Cerebellar cortex (tissue), 1 donor: ENCODE results near the gene RAB4A.
"Not testable (repeated sequence)": the region's sequence is repeated elsewhere in the genome, so short reads cannot be mapped to it uniquely, and the experiment has no call there.

Experiments used
- DNase-seq: peaks from one replicate; pipeline ENCODE4 v3.0.0-alpha.2; 2015; ENCODE audit warnings: low spot score

The RAB4A gene

DNA sequence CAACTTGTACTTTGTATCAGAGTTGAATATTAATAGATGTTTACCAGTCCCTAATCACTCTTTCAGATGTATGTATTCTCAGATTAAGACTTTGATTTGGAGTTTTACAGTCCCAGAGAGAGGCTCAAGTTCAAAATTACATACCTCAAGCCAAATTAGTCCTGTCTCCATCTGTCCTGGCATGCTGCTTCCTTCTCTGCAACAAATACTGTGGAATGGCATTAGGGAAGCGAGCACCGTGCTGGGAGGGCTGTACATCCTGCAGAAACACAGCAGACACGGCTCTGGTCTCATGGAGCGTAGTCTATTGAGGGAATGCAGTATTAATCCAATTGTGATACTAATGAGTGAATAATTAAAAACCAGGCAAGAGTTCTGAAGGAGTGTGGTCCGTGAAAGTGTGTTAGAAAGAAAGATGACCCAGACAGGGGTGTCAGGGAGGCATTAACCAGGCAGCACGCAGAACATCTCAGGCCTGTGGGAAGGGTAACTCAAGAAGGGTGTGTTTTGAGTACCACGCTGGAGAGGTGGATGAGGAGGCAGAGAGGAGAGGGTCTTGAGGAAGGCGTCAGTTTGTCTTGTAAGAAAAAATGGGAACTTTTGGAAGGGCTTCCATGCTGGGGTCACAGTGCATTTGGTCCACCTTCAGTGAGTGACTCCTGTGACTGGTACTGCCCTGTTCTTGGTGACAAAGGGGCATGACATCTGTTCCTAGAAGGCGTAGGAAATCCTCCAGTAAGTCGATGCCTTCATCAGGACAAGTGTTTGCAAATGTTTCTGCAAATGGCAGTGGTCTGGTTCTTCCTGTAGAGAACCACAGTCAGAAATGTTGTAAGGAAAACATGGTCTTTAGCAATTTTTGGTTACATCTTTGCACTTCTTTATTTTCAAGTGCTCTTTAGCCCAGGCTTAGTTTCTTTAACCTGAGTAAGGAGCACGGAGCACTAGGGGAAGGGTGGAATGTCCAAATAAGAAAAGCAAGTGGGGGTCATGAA lies 1.6 kb downstream of the RAB4A start:
- peak; percentile 88 for DNase-seq

DNA sequence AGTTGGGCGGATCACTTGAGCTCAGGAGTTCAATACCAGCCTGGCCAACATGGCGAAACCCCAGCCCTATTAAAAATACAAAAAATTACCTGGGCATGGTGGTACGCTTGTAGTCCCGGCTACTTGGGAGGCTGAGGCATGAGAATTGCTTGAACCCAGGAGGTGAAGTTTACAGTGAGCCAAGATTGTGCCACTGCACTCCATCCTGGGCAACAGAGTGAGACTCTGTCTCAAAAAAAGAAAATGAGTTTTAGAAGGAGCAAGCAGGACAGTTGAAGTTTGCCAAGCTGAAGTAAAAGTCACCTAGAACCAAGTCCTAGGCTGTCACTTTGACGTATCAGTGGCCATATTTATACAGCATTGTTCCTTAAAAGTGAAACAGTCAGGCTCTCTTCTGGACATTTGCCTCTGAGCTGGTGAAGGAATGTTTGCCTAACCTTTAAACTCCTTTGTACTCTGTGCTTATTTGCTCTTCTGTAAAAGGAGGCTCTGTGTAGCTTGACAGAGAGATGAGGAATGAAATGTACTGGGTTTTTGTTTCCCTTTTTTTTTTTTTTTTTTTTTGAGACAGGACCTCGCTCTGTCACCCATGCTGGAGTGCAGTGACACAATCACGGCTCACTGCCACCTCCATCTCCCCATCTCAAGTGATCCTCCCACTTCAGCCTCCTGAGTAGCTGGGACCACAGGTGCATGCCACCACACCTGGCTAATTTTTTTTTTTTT lies 2.8 kb downstream of the RAB4A start:
- DNase-seq, result no peak

DNA sequence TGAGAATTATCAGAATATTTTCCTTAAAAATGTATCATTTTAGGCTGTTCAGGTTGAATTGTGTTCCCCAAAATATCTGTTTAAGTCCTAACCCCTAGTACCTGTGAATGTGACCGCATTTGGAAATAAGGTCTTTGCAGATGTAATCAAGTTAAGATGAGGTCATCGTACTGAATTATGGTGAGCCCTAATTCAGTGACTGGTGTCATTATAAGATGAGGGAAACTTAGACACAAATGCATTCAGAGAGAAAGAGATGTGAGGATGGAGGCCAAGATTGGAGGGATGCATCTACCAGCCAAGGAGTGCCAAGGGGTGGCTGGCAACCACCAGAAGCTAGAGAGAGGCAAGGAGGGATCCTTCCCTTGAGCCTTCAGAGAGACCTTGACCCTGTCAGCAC lies 4.1 kb downstream of the RAB4A start:
- DNase-seq, result no peak

DNA sequence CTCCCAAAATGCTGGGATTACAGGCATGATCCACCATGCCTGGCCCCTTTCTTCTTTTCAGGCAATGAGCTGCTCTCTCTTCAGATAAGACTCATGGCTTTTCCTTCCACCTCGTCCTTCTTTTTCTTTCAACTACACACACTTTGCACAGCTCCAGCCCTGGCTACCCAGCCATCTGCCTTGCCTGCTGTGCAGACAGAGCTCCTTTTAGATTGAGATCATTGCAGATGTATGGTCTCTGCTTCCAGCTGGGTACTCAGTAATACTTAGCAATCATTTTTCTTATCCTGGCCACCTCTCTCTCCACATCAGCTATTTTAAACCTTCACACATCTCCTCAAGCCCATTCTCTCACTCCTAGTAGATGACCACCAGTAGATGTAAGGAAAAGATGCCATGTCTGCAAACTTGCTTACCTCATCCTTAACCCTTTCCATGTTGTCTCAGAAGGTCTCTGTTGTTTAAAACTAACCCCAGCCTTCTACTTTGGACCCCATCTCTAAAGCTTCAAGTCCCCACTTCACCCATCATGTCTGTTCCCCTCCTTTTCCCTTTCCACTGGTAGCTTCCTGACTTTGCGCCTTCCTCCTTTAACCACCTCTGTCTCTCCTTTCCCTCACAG lies 7.3 kb downstream of the RAB4A start:
- DNase-seq, result no peak

DNA sequence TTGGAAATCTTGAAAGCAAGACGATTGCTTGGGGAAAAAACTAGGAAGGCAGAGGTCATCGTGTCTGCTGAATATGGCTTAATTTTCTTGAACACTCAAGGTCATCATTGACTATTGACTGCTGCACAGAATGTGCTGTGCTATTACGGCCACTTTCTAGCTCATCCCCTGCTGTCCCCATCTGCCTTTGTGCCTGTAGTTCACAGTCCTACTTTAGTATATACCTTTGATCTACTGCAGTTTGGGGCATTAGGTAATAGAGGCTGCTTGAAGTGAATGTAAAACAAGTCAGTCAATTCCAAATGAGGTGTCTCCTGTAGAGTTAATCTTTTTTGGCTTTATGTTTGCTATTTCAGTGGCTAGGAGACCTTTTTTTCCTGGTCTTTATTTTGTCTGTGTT lies 8.3 kb downstream of the RAB4A start:
- DNase-seq, result peak; percentile 57

DNA sequence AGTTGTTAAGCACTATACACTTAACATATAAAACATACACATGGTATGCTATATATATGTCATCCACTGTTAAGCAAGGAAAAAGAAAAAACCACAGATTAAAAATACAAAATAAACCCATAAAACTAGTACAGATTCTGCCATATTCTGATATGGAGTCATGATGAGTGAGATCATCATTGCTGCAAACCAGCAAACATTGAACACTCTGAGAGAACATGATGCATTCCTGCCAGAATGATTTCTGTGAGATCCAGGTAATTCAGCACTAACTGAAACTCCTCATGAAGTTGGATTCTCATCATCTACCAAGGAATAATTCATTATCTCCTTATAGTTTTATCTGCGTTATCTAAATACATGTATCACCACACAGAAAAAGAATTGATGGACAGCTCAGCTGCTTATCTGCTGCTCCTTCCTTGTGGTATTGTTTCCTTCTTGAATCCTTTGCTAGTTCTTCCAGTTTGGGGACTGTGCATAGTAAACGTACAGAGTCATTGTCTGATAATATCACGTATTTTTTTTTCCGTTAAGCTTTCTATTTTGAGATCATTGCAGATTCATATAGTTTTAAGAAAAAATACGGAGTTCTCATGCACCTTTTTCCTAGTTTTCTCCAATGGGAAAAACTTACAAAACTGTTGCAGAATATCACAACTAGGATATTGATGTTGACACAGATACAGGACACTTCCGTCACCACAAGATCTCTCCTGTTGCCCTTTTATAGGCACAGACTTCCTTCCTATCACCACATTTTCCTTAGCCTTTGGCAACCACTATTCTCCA lies 9.3 kb downstream of the RAB4A start:
- no peak for DNase-seq

DNA sequence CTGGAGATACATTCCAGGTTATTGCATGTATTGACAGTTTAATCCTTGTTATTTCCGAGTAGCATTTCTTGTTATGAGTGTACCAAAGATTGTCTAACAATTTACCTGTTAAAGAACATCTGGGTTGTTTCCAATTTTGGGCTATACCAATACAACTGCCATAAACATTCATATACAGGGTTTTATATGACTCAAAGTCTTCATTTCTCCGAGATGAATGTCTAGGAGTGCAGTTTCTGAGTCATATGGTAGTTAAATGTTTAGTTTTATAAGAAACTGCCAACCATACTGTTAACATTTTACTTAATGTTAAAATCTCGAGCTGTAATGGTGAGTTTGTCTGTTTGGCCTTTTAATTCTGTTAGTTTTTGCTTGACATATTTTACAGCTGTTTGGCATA lies 10.0 kb downstream of the RAB4A start:
- no peak for DNase-seq

DNA sequence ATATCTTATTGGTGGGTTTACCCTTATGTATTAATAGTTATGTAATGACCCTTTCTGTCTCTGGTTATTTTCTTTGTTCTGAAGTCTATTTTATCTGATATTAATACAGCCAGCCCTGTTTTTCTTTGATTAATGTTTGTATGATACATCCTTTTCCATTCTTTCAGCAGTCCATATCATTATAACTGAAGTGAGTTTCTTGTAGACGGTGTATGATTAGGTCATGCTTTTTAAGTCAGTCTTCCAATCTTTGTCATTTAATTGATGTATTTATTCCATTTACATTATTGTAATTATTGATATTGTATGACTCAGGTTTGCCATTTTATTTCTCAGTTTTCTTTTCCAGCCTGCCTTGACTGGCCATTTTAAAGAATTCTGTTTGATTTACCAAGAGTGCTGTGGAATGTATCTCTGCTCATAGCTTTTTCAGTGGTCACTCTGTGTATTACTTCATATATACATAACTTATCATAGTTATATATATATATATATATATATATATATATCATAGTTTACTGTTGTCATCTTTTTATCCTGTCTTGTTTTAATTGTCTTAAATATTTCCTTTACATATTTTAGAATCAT lies 10.5 kb downstream of the RAB4A start:
- DNase-seq, result no peak

DNA sequence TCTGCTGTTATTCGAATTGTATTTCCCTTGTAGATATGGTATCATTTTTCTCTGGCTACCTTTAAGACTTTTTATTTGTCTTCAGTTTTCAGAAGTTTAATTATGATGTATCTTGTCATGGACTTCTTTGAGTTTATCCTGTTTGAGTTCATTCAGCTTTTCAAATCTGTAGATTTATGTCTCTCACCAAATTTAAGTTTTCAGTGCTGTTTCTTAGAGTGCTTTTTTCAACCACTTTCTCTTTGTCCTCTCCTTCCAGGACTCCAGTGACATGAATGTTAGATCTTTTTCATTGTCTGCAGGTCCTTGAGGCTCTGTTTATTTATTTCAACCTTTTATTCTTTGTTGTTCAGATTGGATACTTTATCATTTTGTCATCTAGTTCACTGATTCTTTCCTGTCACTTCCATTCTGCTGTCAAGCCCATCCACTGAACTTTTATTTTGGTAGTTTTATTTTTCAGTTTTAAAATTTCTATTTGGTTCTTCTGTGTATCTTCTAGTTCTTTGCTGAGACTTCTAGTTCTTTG lies 11.4 kb downstream of the RAB4A start:
- no peak for DNase-seq

DNA sequence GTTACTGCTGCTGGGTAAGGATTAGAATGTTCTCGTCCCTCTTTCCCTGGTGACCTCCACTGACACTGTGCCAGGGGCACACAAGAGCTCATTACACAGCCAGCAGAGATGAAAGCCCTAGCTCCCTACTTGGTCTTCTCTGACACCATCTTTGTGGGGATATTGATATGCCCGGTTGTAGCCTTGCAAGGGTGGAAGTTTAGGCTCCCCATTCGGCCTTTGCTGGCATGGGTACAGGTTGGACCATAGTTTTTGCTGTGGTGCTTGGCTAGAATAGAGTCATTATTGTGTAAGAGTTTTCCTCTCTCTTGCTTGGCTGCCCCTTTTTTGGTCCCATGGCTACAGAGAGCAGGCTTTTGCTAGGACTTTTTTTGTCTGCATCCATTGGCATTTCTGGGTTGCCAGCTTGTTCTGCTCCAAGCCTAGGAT lies 12.3 kb downstream of the RAB4A start:
- no peak for DNase-seq

DNA sequence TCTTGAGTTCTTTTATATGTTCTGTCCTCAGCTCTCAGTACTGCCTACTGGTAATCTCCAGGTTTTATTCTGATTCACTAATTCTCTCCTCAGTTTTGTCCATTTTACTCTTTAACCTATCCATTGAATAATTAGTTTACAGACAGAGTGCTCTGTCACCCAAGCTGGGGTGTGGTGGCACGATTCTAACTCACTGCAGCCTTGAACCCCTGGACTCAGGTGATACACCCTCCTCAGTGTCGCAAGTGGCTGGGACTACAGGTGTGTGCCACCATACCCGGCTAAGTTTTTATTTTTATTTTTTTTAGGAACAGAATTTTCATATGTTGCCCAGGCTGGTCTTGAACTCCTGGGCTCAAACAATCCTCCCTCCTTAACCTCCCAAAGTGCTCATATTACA lies 14.0 kb downstream of the RAB4A start:
- DNase-seq, result no peak

DNA sequence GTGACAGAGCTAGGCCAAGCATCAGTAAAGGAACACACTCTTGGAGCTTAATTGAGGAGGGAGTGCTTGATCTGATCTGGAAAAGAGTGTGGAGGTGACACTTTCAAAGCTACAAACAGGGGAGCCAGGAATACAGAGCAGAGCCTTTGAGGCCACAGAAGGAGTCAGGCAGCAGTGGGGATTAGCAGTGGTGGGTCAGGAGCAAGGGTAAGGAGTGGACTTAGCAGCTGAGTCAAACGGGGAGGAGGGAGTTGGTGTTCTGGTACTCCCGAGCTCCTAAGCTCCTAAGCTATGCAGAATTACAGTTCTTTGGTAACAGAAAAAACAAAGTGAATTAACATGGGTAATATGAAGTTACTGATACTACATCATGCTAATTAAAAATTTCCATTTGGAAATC lies 14.5 kb downstream of the RAB4A start:
- no peak for DNase-seq

DNA sequence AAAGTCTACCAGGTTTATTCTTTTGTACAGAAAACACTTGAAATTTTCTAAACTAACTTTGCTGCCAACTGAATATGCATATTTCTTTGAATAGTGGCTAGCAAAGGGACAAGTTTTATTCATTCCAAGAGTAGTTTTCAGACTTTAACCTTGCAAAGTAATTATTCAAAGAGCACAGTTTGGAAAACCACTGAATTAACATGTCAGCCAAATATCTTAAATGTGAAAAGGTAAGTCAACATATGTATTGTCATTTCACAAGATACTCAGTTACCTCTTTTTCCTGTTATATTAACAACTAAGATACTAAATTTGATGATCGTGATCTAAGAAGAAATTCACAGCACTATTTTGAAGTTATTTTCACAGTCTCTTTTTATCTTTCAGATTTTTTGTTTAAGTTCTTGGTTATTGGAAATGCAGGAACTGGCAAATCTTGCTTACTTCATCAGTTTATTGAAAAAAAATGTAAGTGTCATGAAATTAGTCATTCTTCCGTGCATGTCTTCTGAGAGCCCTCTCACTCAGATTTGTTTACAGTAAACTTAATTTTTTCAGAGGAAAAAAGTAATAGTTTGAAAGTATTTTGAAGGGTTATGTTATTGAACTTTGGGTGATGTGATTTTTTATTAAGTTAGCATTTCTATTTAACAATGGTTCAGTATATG lies 15.3 kb downstream of the RAB4A start:
- DNase-seq, result no peak

DNA sequence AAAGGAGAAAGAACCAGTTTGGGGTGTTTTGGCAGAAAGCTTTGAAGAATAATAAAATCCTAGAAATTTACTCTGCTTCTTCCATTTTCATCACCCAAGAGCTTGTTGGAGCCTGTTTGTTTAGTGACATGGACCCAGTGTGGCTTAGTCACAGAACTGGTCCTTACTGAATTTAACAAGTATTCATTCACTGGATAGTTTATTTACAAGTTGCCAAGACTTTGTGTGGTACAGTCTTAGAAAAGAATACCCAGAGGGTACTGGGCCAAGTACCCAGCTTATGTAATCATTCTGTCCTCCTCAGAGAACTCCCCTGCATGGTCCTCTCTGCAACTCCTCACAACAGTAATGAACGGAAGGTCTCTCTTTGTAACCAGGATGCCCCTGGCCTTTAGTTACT lies 16.4 kb downstream of the RAB4A start:
- DNase-seq, result peak; percentile 31

DNA sequence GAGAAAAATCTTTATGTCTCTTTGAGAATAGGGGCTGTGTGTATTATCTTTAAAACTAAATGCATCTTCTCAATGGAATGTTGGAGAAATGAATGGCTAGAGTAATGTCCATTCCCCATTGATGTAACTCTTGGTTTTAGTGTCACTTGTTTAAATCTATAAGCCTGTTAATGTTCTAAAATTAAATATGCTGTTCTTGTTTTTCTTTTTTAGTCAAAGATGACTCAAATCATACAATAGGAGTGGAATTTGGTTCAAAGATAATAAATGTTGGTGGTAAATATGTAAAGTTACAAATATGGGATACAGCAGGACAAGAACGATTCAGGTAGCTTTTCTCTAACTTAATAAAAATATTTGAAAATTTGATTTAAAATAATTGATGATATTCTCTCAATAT lies 17.6 kb downstream of the RAB4A start:
- no peak for DNase-seq

DNA sequence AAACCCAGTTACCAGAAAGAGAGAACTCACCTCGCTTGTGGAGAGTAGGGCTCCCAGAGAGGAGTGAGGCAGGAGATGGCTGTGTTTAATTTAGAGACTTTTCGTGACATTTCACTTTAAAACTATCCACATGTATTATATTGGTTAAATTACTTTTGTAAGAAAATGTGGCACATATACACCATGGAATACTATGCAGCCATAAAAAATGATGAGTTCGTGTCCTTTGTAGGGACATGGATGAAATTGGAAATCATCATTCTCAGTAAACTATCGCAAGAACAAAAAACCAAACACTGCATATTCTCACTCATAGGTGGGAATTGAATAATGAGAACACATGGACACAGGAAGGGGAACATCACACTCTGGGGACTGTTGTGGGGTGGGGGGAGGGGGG lies 20.8 kb downstream of the RAB4A start:
- DNase-seq, result not testable (repeated sequence)

DNA sequence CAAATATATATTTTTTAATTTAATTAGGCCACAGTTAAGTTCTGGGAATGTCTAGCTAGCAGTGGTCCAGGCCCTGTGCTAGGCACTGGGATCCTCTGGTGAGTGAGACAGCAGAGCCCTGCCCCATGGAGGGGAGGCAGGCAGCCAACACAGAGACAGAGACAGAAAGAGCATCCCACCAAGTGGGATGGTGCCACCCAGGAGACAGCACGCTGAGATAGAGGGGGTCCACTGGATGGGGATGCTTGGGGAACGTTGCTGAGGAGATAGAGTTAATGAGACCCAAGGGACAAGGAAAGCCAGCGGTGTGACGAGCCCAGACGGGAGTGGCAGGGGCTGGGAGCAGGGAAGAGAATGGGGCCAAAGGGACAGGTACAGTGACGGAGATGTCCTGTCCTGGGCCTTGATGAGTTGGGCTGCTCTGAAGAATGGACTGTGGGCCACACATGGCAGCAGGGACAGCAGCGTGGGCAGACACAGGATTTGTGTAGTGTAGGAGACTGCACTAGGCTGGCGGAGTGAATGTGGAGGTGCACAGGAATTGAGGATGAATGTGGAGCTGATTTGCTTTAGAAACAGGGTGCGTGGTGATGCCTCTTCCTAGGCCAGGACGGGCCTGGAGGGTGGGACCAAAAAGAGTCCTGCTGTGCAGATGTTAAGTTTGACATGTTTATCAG lies 22.8 kb downstream of the RAB4A start:
- DNase-seq, result no peak

DNA sequence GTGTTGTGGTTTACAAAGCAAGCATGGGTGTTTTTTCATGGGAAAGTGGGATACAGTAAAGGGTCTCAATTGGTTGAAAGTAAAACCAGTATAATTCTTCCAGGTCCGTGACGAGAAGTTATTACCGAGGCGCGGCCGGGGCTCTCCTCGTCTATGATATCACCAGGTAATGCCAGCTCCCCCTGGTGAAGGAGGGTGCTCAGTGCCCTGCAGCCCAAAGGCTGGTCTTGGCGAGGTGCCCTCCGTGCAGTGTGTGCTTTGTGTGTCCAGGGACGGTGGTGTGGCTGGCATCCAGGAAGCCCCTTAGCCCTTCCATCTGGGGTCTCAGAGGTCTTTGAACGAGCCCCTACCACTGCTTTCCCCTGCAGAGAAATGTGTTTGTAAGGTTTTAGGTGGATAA lies 24.8 kb downstream of the RAB4A start:
- no peak for DNase-seq

DNA sequence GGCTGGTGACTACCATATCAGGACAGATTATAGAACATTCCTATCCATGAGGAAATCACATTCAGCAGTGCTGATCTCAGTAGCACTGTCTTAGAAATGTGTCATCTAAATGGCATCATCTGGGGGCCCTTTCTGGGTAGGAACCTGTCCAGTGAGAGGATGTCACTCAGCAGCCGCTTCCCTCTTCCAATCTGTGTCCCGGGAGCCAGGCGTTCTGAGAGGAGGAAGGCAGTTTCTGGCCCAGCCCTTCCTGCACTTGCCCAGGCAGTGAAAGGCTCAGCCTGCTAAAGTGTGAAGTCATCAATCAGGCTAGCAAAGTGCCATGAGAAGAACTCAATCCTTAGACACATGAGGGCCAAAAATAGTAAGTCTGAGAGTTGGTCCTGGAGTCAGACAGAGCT lies 25.6 kb downstream of the RAB4A start:
- DNase-seq, result no peak

DNA sequence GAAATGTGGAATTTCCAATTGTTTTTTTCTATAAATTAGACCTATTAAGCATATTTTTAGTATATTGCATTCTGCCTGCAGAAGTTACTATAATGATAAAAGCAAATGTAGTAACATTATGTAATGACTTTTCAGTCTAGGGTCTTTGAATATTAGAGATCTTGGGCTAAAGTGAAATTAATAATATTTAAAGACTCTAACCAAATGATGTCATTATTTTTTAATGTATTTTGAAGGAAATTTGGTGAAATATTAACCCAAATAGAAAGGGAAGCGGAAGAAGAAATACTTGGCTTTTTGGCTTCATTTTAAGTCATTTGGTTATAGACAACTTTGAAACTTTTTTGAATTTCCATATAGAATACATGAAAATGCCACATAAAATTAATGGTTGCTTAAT lies 26.8 kb downstream of the RAB4A start:
- DNase-seq, result no peak
